ENCODE data around the gene PIEZO2. TPM values are rescaled to one million over a fixed set of nuclear protein-coding genes. Genes with fewer than 3 reads are reported as not detected.
"Not testable (repeated sequence)": the region's sequence is repeated elsewhere in the genome, so short reads cannot be mapped to it uniquely, and the experiment has no call there.

Gene PIEZO2
- total RNA-seq, 1 donor from 2014 or later: 212 TPM

DNA sequence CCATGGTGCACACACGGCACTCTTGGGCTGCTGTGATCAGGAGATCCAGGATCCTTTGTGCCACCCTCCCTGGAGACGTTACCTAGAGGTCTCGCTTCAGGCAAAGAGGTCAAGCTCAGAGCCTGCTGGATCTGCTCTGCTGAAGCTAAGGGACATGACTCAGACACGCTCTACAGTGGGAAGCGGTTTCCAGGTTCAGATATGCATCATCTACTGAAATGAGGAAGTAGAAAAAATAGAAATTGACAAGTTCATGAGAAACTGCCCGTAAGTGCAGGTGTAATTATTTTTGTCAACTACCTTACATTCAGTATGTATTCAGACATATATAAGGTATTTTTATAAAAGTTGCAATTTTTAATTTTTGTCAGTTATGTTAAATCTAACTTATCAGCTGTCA lies 520.3 kb downstream of the PIEZO2 start:
- DNase-seq (ENCODE audit: low read depth in 2 of 2): peak in 1 of 2 donors; percentile 10

DNA sequence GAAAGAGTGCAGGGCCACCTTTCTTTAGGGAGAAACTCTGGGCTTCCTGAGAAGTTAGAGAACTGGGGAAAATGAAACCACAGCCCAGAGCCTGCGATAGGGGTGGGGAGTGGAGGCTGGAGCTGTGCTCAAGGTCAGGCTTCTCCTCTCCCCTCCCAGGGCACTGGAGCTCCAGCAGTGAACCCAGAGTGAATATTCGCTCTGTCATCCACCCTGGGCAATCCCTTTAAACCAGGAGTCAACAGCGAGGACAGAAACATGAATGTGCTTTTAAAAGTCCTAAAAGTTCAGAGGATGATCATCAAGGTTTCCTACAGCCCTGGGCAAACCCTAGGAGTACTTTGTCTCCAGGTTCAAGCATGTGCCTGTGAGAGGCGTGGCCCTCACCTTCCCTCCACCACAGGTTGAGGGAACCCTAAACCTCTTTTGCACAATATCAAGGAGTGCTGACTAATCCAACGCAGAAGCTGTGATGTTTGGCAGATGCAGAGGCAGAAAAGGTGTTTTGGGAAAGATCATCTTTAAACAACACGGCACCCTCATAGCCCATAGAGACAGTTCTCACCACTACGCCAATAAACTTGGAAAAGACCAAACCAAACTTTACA lies 522.7 kb downstream of the PIEZO2 start:
- not testable (repeated sequence) for DNase-seq (ENCODE audit: low read depth in 2 of 2)

DNA sequence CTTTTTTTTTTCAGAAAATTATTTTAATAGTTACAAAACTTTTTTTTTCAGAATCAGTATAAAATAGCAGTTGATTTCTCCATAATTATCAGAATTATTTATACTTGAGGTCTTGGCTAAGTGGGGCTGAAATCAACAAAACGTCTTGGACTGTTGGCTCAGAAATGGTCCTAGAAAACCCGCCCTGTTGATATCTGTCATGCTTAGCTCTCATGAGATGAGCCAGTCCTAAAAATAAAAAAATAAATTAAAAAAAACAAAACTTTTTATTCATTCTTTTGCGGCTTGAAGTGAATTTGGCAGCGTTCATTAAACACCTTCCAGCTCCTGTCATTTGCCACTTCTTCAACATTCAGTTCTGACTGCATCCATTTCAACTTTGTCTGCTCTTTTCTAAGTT lies 525.8 kb downstream of the PIEZO2 start:
- DNase-seq (ENCODE audit: low read depth in 2 of 2): not testable (repeated sequence)

DNA sequence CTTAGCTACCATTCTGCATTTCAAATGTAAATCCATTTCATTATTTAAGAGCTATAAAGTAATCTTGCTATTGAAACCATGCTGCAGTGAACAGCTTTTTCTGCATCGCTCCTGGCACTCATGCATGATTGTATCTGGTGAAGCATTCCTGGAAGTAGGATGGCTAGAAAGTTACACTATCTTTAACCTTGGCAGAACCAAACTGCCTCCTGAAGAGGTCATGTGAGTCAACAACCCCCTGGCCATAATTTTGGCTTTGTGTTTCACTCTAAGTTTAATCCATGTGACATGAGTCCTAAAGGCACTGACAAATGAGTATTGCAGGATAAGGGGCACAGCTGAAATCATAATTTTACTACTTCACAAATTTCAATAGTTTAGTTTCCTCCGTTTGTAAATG lies 526.4 kb downstream of the PIEZO2 start:
- not testable (repeated sequence) for DNase-seq (ENCODE audit: low read depth in 2 of 2)

DNA sequence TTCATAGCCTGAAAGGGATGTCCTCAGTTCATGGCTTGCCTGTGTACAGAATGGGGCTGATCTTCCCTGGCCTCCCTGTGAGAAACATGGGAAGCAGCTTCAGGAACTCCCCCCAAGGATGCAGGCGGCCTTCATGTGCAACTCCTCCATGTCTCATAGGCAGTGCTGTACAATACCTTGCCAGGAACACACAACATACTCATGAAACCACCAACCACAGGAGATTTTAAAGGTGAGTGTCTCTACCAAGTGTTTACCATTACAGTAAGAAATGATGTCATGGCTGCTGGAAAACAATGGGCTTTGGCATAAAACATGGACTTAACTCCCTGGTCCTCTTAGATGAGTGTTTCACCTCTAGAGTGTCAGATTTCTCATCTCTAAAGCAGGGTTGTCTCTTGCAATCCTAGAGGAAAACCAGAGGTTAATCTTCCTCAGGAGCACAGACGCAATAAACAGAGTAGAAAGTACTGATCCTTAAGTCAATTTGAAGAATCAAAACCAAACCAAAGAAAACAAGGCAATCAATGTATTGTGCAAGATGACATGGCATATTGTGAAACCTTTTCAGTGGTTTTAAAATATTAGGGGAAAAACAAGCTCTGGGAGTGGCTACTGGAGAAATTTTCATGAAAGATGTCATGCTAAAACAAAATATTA lies 528.6 kb downstream of the PIEZO2 start:
- not testable (repeated sequence) for DNase-seq (ENCODE audit: low read depth in 2 of 2)
